ENCODE results near the gene ARAP3.

GRCh38 chr5:141729387-141730006 lies 47.5 kb upstream of the ARAP3 start:
- TF ChIP-seq, protein P1, sequence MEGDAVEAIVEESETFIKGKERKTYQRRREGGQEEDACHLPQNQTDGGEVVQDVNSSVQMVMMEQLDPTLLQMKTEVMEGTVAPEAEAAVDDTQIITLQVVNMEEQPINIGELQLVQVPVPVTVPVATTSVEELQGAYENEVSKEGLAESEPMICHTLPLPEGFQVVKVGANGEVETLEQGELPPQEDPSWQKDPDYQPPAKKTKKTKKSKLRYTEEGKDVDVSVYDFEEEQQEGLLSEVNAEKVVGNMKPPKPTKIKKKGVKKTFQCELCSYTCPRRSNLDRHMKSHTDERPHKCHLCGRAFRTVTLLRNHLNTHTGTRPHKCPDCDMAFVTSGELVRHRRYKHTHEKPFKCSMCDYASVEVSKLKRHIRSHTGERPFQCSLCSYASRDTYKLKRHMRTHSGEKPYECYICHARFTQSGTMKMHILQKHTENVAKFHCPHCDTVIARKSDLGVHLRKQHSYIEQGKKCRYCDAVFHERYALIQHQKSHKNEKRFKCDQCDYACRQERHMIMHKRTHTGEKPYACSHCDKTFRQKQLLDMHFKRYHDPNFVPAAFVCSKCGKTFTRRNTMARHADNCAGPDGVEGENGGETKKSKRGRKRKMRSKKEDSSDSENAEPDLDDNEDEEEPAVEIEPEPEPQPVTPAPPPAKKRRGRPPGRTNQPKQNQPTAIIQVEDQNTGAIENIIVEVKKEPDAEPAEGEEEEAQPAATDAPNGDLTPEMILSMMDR (IDR thresholded peaks at IDR 0.05) = no peak
- no peak for TF ChIP-seq EZH2 (IDR thresholded peaks at IDR 0.05; ENCODE audit: borderline replicate concordance, insufficient read depth, low read depth, low read length, poor library complexity, severe bottlenecking)

All from B cell (primary cell).